HG02798 (cell line): ENCODE data around the gene OR5M10.
"Not testable (repeated sequence)": the region's sequence is repeated elsewhere in the genome, so short reads cannot be mapped to it uniquely, and the experiment has no call there.

Experiments
- ATAC-seq: cut with Tn5 transposase; IDR thresholded peaks from one replicate; pipeline ENCODE4 v1.9.1; 2021; ENCODE audit warnings: mild to moderate bottlenecking; ENCODE audit not compliant: unreplicated experiment, poor library complexity

OR5M10 gene

DNA sequence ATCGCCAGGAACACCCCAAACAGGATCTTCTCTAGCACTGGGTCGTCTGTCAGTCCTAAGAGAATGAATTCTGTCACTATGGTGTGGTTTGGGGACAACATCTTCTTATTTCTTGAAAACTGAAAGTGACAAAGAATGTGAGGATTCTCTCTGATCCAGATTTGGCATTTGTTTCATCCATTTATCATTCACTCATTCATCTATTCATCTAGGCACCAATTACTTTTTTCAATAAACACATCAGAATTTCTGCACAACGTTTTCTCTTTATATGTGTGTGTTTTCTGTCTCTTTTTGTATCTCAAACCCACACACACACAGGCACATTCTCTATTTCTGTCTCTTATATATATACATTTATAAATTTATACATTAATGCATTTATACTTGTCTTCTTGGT is at the start of gene OR5M10:
TSS of gene OR5M10 (minus strand) at position 101 of the 400 bp plus-strand sequence. CDS start at position 101, 0 bp downstream.
- no peak for ATAC-seq

DNA sequence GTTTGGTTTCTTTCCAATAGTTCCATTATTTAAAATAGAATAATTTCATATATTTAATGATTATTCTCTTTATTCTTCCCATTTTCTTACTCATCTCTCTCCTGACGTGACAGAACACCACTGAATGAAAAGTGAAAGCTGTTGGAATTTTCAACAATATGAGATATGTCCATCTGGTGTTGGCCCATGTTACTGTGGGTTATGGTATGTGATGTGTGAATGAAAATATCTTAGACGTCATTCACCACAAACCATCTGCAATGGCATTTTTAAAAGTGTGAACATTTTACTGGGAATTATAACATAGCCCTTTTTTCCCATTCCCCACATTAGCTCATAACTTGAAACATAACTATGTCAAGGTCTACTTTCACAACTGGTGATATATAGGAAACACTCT is 48.4 kb upstream of the OR5M10 start:
- ATAC-seq, result no peak

- no peak for ATAC-seq
Measured at GRCh38 chr11:56624661-56625110, 47.2 kb upstream of the OR5M10 start.

DNA sequence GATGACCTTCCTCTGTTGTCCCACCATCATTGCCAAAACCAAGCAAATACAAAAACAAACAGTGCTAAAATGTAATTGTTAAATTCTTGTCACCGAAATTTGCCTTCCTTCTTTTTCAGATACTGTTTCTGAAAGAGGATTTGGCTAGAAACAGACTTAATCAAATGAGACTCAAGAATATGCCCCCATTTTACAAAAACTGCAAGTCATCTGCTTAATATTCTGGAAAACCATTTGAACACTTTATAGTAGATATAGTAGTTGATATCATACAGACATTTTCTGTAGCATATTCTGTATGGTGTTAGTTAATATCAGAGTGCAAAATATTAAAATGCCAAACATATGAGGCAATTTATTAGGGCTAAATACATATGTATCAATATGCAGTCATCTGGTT is 33.7 kb upstream of the OR5M10 start:
- ATAC-seq, result no peak

- not testable (repeated sequence) for ATAC-seq
Measured at GRCh38 chr11:56592088-56592717, 14.7 kb upstream of the OR5M10 start.

GRCh38 chr11:56558574-56558973 is 18.9 kb downstream of the OR5M10 start:
- ATAC-seq, result no peak

GRCh38 chr11:56554691-56555090 is 22.8 kb downstream of the OR5M10 start:
- not testable (repeated sequence) for ATAC-seq

DNA sequence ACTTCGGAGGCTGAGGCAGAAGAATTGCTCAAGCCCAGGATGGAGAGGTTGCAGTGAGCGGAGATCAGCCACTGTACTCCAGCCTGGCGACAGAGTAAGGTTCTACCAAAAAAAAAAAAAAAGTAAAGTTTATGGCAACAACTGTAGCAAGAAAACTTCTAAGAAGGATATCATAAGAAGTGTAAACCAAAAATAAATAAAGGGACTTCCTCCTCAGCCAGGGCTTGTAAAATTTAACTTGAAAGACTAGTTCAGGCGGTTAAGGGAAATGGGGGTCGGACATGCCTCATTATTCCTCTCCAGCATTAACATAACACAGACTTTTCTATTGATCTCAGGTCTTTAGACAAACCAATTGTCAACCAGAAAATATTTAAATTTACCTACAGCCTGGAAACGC is 32.0 kb downstream of the OR5M10 start:
- ATAC-seq, result no peak

GRCh38 chr11:56543739-56544138 is 33.8 kb downstream of the OR5M10 start:
- no peak for ATAC-seq

DNA sequence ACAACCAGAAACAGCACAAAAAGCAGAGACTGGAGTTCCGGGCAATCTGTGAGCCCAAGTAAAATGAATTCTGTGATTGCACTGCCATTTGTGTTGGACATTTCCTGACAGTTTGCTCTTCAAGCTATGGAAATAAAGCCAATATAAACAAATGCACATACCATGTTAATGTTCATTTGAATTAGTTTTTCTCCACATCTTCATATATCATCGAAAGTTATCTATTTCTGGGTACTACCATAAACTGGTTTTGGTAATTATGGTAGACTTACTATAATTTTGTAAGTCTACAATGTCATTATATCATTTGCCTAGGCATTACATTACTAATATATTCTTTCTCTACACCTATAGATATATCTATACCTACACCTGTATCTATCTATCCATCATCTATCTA is 34.4 kb downstream of the OR5M10 start, which contains the start of gene OR5M11:
TSS of gene OR5M11 (minus strand) at position 101 of the 400 bp plus-strand sequence. CDS start at position 101, 0 bp downstream.
- no peak for ATAC-seq

DNA sequence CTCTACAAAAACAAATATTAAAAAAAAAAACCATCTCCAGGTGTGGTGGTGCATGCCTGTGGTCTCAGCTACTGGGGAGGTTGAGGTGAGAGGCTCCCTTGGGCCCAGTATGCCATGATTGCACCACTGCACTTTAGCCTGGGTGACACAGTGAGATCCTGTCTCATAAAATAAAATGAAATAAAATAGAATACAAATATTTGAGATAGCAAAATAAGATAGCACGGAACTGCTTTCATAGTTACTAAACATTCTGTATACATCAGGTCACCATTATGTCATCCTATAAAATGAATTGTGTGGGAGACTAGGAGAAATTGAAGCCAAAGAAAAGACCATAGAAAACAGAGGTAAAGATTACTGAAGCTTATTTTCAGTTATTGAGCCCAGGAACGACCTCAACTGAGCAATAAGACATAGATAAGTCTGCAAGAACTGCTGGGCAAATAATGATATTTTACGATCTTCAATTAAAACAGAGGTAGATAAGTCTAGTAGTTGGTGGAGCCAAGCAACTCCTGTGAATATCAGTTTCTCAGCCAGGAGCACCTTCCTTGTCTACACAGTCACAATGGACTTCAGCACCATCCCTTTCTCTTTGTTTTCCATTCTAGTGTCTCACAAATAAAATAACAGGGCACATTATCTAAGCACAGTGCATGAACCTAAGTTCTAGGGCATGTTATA is 44.3 kb downstream of the OR5M10 start:
- ATAC-seq, result no peak

DNA sequence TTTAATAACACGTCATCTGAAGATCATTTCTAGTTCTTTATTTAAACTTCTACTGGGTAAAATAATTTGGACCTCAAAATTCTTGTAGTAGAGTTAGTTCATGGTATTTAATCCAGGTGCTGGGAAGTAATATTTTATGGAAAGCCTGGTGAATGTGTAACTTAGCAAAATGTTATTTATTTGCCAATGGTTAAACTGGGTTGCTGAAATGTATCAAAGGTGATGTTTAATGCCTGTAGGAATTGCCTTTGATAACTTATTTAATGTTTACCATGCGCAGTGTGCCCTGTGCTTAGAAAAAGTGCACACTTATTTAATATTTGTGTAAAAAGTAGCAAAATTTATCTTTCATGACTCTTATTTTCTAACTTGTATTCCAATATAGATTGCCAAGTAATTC is 45.7 kb downstream of the OR5M10 start:
- ATAC-seq, result no peak
